ENCODE measurements around the gene MACROH2A1.

The MACROH2A1 gene

GRCh38 chr5:135435467-135436330 lies 36.7 kb upstream of the MACROH2A1 start:
- DNase-seq (ENCODE audit: low spot score): no peak

DNA sequence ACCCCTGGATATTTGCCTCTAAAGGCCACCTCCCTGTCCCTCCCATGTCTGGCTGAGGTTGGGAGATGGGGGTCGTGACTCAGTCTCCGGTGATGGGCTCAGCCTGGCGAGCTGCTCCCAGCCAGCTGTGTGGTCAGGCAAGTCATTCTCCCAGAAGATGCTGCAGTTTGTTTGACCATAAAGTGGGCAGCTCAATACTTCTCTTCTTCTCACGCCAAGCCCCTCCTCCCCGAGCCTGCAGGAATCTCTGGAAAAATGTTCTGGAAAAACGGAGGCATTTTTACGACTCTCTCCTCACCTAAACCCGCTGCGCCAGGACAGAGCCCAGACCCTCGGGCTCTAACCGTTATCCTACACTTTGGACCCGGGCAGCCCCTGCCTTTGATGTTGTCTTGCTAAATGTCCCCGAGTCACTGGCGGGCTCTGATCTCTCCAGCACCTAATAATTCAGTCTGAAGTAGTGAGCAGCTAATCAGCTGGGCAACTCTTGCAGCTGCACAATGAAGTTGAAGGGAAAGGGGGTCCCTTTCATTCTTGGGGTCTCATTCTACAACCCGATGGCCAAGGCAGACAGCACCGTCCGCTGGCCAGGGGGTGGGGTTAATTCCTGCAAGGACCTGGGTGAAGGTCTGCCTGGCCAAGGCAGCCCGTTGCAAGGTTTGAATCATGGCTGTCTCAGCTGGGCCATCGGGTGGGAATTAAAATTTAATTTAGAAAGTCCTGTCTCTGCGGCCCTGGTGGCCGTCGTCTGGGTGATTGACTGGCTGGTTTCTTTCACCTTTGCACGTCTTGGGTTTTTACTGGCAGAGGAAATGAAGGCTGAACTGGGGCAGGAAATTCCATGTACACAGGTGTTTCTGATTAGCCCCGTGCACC lies 35.8 kb upstream of the MACROH2A1 start:
- no peak for DNase-seq (ENCODE audit: low spot score)

DNA sequence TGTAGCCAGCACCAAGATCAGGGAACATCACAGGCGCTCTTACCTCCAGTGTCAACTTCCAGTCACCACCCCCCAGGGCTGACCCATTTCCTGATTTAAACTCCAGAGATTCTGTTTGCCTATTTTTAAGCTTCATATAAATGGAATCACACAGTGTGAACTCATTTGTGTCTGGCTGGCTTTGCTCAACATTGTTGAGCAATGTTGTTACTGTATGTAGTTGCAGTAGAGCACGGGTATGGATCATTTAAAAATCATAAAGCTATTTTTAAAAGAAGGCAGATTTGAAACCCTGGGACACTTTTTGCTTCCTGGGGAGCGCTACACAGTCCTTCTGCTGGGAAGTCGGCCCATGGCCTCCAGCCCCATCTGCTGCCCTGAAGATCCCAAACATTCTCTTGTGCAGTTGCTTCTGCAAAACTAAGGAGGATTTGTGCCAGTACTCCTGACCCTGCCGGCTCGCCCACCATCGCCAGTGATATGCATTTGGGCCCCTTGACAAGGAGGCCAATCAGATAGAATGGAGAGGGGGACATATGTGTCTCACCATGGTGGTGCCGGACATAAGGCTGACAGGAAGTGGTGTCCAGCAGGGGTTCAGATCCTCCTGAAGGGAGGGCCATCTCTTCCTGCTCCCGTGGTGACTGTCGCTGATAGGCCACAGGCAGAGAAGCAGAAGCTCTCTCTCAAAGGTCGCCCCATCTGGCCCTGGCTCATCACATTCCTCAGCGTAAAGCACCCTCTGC lies 34.8 kb upstream of the MACROH2A1 start:
- no peak for DNase-seq (ENCODE audit: low spot score)

DNA sequence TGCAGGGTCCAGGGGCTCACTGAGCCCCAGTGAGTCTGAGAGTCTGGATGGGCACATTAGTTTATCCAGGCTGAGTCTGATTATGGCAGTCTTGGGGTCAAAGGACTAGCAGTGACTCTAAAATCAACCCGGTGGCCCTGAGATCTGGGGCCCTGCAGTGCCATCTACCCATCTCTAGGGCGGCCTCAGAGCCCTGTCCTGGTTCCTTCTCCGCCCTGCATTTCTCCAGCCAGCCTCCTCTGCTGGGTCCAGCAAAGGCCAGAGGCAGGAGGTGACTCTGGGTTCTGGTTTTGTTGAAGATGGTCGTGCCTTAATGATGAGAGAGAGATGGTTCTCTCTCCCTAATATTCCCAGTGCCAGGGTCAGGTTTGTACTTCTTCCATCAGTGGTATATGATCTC lies 33.1 kb upstream of the MACROH2A1 start:
- no peak for DNase-seq (ENCODE audit: low spot score)

GRCh38 chr5:135430135-135430437 lies 31.1 kb upstream of the MACROH2A1 start:
- no peak for DNase-seq (ENCODE audit: low spot score)

DNA sequence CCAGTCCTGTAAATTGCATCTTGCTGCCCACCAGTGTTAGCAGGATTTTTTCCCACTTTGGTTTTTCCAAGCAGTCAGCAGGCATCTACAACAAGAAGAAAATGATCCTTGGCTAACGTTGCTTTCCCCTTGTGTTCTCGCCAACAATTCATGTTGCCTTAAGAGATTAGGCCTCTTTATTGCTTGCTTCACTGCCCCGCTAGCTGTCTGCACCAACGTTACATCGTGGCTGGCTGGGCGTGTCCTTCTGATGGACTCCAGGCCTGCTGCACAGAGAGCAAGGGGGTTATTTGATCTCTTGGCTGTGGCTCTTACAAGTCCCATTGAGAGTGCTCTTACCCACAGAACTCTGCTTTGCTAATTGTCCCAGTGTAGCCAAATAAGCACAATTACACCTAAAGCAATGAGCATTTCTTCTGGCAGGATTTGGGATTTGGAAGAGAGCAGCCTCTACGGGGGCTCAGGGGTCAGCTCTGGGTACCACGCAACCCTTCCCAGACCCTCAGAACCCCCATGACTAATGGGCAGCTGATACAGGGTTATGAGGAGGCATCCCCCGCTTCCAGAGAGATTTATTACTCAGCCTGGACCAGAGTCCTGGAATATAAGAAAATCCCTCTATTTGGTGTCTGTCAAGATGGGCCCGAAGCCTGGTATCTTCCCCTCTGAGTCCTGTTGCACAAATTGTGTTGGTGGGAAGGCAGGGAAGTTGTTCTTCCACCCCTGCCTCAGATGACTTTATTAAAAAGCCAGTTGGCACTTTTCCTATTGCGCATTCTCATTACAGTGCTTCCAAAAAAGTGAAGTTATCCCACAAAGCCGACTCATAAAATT lies 30.5 kb upstream of the MACROH2A1 start:
- DNase-seq (ENCODE audit: low spot score): no peak

DNA sequence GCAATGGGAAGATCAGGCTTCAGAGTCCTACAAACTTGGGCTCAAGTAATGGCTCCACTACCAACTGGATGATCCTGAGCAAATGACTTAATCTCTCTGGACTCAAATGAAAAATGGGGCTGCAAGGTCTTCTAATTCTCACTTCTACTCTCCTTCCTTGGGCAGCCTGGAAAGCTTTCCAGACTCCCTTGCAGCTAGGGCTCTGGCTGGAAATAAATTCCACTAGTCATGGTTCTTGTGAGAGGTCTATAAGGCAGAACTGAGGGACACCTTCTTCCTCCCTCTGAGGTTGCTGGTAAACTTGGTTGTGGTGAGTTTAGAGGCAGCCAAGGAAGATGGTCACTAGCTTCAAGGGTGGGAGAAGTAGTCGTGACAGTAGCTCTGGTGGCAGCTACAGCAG lies 29.6 kb upstream of the MACROH2A1 start:
- no peak for DNase-seq (ENCODE audit: low spot score)

DNA sequence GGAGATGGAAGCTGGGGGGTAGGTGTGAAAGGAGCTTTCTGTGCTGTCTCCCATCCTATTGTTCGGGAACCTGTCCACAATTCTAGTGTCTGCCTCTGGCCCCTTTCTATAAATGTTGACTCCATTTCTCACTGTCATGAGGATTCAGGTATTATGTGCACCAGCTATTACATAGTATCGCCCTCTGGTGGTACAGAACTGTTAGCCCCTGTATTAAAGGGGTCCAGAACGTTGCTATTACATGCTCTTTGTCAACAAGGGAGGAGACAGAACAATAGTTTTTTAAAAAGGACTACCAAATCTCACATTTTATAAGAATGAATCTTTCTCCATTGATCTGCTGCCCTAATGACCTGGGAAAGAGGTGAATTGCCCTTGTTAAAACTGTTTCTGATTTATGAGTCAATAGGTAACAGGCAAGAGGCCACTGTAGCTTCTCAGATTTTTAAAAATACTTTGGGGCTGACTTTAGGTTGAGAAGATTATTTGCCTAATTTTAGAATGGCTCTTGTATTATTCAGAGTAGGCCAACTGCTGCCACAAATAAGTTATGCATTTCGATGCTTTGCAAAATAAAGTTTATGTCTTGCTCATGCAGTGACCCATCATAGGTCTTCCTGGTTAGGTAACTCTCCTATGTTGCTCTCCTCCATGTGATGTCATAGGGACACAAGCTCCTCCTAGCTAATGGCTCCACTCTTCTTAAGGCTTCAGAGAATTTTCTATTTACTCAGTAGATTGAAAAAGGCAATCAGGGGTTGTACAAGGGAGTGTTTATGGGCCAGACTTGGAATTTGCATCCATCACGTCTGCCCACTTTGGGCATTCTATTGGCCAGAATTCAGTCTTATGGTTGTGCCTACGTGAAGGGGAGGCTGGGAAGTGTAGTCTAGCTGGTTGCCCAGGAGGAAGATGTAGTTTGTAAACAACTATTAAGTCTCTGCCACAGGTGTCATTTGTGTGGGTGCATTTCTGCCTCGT lies 27.4 kb upstream of the MACROH2A1 start:
- DNase-seq (ENCODE audit: low spot score): peak; percentile 53

DNA sequence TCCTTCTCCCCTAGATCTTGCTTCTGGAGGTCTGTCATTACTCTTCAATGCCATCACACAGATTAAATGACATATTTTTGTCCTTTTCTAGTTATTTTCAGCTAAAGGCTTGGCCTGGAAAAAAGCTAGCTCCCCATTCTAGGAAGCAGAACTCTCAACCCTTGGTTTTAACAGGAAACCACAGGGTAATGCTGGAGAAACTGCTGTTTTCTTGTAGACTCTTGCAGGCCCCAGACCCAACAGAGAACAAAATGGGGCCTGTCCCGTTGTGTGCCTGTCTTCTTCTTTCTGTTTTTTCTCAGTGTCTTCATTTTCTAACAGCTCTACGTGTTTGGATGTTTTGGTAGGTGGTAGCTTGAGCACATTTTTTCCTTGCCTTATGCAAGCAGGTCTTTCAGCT lies 26.6 kb upstream of the MACROH2A1 start:
- DNase-seq (ENCODE audit: low spot score): no peak

- no peak for DNase-seq (ENCODE audit: low spot score)
These were observed 24.8 kb upstream of the MACROH2A1 start for GRCh38 chr5:135423846-135424168.

- DNase-seq (ENCODE audit: low spot score): no peak
These were observed 24.3 kb upstream of the MACROH2A1 start for GRCh38 chr5:135423146-135423845.

DNA sequence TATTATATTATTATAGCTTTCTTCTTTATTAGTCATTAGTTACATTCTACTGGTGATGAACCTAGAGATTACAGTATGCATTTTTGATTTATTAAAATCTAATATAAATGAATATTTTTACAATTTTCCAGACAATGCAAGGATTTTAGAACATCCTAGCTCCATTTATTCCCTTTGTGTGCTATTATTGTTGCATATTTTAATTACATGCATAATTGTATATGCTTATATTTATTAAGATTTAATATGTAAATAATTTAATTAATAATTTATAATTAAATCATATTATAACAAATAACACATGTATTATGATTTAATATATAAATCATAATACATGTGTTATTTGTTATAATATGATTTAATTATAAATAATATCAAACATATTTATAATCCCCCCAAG lies 23.4 kb upstream of the MACROH2A1 start:
- DNase-seq (ENCODE audit: low spot score): no peak

DNA sequence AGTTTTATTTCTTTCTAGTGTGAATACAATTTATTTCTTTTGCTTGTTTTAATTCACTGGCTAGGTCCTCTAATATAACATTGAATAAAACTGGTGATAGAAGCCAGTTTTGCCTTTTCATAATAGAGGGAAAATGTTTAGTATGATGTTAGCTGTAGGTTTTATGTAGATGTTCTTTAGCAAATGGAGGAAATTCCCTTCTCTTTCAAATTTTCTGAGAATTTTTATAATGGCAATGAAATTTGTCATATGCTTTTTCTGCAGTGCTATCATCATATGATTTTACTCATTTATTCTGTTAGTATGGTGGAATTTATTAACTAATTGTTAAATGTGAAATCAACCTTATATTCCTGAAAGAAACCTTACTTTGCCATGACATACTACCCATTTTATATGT lies 18.1 kb upstream of the MACROH2A1 start:
- no peak for DNase-seq (ENCODE audit: low spot score)

- DNase-seq (ENCODE audit: low spot score): no peak
These were observed 6.1 kb upstream of the MACROH2A1 start for GRCh38 chr5:135405082-135405481.

- no peak for DNase-seq (ENCODE audit: low spot score)
These were observed 3.0 kb upstream of the MACROH2A1 start for GRCh38 chr5:135402031-135402430.

GRCh38 chr5:135400866-135401265 lies 1.8 kb upstream of the MACROH2A1 start:
- no peak for DNase-seq (ENCODE audit: low spot score)

- DNase-seq (ENCODE audit: low spot score): no peak
These were observed 937 bp upstream of the MACROH2A1 start for GRCh38 chr5:135399794-135400542.

GRCh38 chr5:135398160-135398854 lies 724 bp downstream of the MACROH2A1 start:
- no peak for DNase-seq (ENCODE audit: low spot score)

GRCh38 chr5:135397084-135397483 lies 1.9 kb downstream of the MACROH2A1 start:
- no peak for DNase-seq (ENCODE audit: low spot score)

Data from kidney capillary endothelial cell (primary cell).